HG02623 (cell line): ENCODE measurements around the gene PLGRKT.
"Not testable (repeated sequence)": the region's sequence is repeated elsewhere in the genome, so short reads cannot be mapped to it uniquely, and the experiment has no call there.

Experiments
- ATAC-seq: cut with Tn5 transposase; IDR thresholded peaks from one replicate; pipeline ENCODE4 v1.9.1; 2021; ENCODE audit warnings: moderate library complexity; ENCODE audit not compliant: unreplicated experiment

The PLGRKT gene

DNA sequence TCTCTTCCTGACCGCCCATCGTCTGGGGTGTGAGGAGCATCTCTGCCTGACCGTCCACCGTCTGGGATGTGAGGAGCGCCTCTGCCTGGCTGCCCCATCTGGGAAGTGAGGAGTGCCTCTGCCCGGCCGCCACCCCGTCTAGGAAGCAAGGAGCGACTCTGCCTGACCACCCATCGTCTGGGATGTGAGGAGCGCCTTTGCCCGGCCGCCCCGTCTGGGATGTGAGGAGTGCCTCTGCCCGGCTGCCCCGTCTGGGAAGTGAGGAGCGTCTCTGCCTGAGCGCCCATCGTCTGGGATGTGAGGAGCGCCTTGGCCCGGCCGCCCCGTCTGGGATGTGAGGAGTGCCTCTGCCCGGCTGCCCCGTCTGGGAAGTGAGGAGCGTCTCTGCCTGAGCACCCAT is 4.4 kb downstream of the PLGRKT start:
- not testable (repeated sequence) for ATAC-seq

DNA sequence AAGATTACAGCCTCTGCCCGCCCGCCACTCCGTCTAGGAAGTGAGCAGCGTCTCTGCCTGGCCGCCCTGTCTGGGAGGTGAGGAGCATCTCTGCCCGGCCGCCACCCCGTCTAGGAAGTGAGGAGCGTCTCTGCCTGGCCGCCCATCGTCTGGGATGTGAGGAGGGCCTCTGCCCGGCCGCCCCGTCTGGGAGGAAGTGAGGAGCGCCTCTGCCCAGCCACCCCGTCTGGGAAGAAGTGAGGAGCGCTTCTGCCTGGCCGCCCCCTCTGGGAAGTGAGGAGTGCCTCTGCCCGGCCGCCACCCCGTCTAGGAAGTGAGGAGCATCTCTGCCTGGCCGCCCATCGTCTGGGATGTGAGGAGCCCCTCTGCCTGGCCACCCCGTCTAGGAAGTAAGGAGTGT is 4.8 kb downstream of the PLGRKT start:
- ATAC-seq = not testable (repeated sequence)

DNA sequence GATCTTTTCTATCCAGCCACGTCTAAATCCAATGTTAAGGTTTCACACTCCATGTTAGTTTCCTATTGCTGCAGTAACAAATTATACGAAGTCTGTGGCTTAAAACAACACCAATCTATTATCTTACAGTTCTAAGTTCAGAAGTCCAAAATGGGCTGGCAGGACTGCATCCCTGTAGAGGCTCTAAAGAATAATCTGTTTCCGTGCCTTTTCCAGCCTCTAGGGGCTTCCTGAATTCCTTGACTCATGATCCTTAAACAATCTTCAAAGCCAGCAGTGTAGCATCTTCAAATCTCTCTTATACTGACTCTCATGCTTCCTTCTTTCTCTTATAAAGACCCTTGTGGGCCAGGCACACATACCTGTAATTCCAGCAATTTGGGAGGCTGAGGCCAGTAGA is 6.8 kb downstream of the PLGRKT start:
- ATAC-seq = no peak

DNA sequence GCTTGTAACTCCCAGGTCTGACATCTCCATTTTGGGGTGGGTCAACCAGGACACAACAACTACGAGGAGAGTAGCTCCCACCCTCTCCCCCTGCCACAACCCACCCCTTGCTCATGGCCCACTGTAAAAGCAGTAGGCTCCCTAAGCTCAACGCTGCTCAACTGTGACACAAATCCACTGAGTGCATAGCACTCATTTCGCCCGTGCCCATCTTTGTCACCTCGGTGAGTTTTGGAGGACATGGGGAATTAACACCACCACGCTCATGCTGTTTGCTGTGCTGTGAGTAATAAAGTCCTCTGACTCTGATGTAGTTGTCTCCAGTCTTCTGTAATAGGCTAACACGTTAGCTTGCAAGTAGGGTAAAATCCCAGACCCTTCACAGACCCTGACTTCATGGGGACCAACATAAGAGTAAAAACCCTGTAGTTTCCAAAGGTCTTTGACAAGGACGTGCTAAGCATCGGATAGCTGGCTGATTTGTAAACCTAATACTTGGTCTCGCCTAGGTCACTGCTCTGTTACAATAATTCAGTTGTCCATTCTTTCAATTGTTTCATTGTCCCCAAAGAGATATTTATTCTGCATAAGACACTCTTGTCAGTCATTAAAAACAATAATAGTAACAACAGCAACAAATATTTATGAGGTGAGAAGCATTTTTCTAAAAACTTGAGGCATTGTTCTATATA is 7.7 kb downstream of the PLGRKT start:
- no peak for ATAC-seq

DNA sequence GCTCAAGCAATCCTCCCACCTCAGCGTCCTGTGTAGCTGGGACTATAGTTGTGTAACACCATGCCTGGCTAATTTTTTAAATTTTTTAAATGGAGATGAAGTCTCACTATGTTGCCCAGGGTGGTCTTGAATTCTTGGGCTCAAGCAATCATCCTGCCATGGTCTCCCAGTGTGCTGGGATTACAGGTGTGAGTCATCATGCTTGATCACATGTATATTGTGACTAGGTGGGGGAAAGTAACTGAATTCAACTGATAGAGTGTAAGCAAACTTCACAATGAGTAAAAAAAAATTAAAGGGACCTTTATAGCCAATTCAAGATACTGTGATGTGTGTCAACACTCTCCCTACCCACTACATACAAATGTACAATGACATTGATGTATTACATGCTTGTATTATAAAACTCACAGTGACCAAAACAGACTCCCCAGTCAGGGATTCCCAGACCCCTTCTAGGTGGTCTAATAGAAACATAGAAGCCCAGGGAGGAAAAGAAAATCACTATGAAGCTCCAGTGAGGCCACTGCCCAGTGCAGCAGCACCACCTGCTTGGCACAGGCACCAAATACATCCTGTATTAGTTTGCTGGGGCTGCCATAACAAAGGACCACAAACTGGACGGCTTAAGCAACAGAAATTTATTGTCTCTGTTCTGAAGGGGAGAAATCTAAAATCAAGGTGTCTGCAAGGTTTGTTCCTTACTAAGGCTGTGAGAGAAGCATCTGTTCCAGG is 8.8 kb downstream of the PLGRKT start:
- ATAC-seq = no peak

DNA sequence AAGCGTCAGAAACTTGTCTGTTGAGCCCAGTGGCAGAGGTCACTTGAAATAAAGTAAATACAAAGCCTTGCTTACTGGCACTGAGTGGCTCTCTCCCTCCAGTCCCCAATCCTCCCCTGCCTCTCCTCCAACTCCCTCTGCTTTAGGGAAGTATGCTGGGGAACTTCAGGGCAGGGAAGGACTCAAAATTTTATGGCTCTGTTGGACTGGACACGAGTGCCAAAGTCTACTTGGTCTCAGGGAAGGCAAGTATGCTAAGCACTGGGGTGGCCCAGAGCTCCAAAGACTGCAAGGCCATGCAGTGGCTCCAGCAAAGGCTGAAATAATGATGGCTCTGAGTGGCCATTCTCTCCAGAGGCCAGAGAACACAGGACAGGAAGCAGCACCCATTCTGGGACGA is 9.6 kb downstream of the PLGRKT start:
- no peak for ATAC-seq

DNA sequence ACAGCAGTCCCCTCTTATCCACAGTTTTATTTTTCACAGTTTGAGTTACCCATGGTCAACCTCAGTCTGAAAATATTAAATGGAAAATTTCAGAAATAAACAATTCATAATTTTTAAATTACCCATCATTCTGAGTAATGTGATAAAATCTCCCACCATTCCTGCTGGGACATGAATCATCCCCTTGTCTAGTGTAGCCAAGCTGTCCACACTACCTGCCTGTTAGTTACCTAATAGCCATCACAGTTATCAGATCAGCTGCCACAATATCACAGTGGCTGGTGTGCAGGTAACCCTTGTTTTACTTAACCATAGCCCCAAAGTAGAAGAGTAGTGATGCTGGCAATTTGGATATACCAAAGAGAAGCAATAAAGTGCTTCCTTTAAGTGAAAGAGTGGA is 10.7 kb downstream of the PLGRKT start:
- no peak for ATAC-seq

DNA sequence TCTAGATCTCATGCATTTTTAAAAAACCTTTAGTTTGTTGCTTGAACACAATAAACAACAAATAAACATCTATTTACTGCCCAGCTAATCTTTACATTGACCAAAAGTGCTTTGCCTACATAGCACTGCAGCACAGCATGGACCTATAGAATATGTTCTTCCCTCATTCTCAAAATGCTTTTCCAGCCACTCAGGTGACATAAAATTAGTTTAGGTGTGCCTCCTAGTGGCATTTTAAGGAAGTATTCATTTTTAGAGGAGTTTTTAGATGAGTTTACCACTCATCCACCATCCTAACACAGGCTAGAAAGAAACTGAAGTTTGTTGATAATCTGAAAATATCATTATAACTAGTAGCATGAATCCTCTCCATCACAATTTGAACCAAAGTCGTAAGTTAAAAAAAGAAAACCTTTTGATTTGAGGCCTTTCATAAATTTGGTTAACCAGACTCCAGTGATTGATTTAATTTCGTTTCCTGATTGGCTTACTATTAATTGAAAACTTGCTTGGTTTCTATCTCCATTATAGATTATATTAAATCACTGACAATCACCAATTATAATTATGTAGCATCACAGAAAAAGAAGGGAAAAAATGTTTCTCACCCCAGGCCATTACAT is 12.6 kb downstream of the PLGRKT start:
- no peak for ATAC-seq

DNA sequence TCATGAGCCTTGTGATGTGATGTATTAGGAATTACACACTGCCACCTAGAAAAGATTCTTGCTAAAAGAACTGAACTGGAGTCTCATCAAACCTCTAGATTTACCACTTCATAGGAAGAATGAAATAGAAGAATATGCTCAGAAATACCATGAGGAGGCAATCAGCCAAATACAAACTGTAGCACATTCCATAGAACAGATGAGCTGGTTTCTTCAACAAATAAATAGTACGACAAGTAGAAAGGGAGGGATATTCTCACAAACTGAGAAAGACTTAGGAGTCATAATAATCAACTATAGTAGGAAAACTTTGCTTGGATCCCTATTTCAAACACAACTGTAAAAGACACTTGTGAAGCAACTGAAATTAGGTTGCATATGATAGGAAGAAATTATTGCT is 15.4 kb downstream of the PLGRKT start:
- no peak for ATAC-seq

DNA sequence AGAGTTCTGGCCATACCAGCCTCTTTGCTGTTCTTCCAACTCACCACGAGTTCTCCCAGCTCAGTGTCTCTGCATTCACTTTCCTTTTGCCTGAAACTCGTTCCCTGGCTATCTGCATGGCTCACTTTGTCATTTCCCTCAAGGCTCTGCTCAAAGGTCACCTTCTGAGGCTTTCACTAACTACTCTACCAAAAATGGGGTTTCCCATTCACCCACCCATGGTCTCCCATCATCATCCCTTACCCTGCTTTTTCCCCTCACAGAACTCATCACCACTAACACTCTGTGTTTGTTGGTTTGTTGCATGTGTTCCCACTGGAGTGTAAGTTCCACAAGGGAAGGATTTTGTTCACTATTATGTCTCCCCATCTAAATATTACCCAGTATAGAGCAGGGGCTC is 16.6 kb downstream of the PLGRKT start:
- ATAC-seq = no peak

DNA sequence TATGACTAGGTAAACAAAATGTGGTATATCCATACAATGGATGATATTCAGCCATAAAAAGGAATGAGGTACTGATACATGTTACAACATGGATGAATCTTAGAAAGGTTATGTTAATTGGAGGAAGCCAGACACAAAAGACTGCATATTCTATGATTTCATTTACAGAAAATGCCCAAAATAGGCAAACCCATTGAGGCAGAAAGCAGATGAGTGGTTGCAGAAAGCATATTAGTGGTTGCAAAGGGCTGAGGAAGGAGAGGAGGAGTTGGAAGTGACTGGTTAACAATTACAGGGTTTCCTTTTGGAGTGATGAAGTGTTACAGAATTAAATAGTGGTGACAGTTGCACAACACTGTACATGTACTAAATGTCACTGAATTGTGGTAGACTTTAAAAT is 17.7 kb downstream of the PLGRKT start:
- no peak for ATAC-seq

DNA sequence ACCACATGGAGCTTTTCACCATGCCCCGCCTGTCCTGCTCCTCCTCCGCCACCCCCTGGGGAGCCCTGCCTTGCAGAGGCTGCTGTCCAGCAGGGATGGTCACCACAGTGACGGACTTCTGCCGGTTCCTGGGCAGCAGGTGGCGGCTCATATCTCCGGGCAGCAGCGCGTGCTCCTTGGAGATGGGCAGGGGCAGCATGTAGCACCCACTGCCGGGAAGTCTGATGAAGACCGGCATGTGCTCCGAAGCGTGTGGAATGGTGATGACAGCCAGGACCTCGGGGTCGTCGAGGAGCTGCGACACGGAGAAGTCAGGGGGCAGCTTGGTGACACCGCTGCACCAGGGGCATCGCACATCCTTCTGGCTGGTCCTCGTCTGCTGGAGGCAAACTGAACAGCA is 19.2 kb downstream of the PLGRKT start:
- no peak for ATAC-seq

DNA sequence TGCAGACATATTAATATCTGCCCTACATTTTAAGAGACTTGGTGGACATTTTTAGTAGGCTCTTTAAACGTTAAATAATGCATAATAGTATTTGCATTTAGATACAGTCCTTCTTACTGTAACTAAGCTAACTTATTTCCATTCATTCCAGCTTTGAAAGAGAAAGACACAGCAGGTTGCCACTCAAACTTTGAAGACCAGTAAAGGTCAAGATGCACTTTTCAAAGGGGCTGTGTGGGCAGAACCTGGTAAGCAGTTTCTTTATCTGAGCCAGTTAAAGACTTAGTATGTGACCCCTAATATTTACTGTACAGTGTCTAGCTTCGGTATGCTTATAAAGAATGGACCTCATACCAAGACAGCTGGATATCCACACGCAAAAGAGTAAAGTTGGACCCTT is 20.8 kb downstream of the PLGRKT start:
- ATAC-seq = no peak

DNA sequence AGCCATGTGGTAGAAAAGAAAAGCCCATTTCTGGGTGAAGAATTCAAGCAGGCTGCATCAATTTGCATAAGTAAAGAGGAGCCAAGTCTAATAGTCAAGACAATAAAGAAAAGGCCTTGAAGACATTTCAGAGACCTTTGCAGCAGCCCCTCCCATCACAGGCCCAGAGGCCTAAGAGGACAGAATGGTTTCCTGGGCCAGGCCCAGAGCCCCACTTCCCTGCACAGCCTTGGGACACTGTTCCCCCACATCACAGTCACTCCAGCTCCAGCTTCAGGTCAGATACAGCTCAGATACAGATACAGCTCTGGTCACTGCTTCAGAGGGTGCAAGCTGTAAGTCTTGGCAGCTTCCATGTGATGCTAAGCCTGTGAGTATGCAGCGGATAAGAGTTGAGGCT is 29.1 kb downstream of the PLGRKT start:
- no peak for ATAC-seq

DNA sequence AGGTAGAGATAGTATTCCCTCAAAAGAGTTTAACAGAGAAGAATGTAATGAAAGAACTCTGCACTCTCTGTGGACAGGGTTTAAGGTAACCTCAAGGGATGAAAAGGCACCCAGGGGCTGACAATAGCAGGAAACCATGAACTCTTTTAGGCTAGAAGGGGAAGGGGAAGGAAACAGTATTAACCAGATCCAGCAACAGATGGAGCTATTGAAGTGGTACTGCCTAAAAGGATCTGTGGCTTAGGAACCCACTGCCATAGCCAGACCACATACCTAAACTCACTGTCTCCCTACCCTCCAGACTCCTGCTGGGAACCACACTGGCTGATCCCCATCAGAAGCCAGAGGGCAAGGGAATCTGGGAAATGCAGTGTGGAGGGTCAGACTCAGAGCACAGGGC is 35.5 kb downstream of the PLGRKT start:
- ATAC-seq = no peak

DNA sequence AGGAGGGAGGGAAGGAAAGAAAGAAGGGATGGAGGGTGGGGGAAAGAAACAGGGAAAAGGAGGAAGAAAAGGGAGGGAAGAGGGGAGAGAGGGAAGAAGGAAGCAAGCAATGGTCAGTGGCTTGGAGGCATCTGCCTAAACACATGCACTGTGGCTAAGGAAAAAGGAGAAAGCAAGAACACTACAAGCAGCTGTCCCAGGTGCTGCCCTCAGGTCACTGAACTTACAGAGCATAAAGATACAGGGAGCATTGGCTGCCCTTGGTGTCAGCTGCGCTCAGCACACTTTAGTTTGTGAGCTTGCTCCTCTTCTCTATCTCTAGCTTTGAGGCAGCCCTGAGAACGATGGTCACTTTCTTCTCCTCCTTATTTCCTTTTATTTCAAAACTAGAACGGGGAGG is 40.2 kb downstream of the PLGRKT start:
- ATAC-seq = not testable (repeated sequence)

DNA sequence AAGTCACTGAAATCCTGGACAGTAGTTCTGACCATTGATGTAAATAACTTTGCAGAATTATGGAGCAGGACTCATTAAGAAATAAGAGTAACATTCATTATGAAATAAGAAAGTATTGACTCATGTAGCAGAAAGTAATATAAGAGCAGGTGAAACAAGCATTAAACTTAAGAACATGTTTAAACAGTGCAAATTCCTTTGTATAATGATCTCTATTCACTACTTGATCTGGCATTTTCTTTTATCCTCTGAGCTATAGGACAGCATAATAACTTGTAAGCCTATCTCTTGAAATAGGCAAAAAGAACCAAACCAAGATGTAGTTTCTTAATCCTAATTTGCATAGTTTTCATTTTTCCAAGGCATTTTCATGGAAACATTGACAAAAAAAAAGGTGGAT is 42.3 kb downstream of the PLGRKT start:
- no peak for ATAC-seq

DNA sequence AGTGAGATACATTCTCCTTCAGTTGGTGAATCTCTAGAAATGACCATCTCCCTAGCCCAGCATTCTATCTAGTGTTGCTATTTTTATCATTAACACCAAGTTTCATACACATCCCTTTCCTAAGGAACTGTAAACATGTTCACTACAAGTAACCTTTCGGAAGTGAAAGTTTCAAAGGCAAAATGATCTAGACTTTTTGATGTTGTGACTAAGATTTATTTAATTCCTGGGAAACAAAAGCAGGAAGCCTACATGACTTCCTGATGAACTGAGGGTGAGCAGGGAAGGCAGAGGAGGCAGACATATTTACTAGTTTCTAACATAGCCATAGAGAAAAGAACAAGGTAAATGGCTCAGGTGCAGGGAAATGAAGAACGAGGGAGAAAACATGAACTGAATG is 43.7 kb downstream of the PLGRKT start:
- not testable (repeated sequence) for ATAC-seq

DNA sequence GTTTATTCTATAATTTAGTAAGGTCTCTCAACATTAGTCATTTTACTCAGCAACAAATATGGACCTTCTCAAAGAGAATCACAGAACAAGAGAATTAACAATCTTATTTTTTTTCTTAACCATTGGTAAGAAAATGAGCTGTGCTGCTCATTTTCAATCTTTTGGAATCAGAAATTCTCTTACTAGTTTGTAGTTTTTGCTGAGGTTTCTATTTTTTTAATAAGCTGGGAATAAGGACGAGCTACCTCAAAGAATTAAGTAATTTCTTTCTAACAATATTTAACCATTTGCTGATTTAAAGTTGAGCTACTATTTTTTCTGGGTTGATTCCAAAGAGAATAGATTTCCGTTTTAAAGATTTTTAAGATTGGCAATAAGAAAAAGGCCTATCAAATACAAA is 44.2 kb downstream of the PLGRKT start:
- ATAC-seq = no peak

DNA sequence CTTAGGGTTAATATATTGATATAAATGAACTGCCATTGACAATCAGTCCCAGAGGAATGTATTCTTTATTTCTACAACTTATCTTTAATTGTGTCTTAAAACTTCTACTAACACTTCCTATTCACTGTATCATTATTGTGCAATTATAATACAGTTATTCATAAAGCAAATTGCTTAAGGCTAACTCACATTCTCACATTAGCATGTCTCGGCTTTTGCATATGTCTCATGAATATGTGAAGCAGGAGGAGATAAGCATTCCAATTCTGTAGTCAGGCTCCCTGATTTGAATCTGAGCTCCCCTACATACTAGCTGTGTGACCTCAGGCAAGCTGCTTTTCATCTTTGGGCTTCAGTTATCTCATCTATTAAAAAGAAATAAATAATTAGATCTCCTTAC is 45.4 kb downstream of the PLGRKT start:
- no peak for ATAC-seq

DNA sequence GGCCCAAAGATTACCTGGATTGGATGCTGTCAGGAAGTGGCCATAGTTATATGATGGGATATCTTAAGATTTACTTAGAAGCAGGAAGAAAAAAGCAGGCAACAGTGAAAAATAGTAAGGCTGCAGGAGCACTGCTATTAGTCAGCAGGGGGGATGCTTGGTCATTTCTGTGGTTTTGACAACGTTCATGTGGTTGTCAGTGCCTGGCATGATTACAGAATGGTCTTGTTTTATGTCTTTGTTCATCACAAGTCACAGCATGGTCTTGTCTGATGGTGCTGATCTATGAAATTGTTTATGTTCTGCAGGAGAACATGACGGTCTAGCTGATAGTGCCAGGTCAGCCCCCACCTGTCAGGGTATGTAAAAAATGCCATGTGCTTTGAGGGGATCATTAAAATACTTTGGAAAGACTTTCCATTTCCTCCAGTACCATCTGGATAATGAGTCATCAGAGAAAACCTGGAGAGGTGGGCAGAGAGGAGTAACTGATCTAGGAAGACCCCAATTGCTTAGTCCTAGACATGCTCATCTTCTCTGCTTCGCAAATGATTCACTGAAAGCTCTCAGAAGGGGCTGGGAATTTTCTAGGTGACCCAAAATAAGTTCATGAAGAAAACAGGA is 48.5 kb downstream of the PLGRKT start:
- no peak for ATAC-seq
